Nephron progenitor cell (in vitro differentiated cells): ENCODE data around the gene CYP1A2.

Experiments
- DNase-seq: peaks from one replicate; pipeline ENCODE4 v3.0.0; 2021
- H3K27ac Mint-ChIP-seq: 2 replicates; pipeline ENCODE4 v1.8.0; 2021; ENCODE audit warnings: mild to moderate bottlenecking, moderate library complexity, mixed read lengths
- H3K27me3 Mint-ChIP-seq: 2 replicates; pipeline ENCODE4 v1.8.0; 2021; ENCODE audit warnings: mild to moderate bottlenecking, low read depth, mixed read lengths; ENCODE audit not compliant: poor library complexity
- H3K36me3 Mint-ChIP-seq: 2 replicates; pipeline ENCODE4 v1.8.0; 2021; ENCODE audit warnings: low read depth, mixed read lengths
- H3K4me1 Mint-ChIP-seq: 2 replicates; pipeline ENCODE4 v1.8.0; 2021; ENCODE audit warnings: mixed read lengths
- H3K4me3 Mint-ChIP-seq: 2 replicates; pipeline ENCODE4 v1.8.0; 2021; ENCODE audit warnings: mild to moderate bottlenecking, moderate library complexity, mixed read lengths
- H3K9me3 Mint-ChIP-seq: 2 replicates; pipeline ENCODE4 v1.8.0; 2021; ENCODE audit warnings: mild to moderate bottlenecking, moderate library complexity, mixed read lengths
- CTCF ChIP-seq: fragments of 200-600 bp; sonication (generic); IDR thresholded peaks from 2 replicates; pipeline ENCODE4 v1.5.0; 2021; ENCODE audit warnings: antibody characterized with exemption

Gene CYP1A2

GRCh38 chr15:74788683-74789151 lies 40.1 kb downstream of the CYP1A2 start:
- H3K27me3 Mint-ChIP-seq = peaks cover 9% of the 10 kb centered on the region
- H3K27ac Mint-ChIP-seq = peak overlapping the region; percentile 75
- H3K9me3 Mint-ChIP-seq = no peaks in the 10 kb centered on the region
- H3K4me1 Mint-ChIP-seq = peaks cover 78% of the 10 kb centered on the region
- no peak for DNase-seq
- no peak overlapping the region for H3K4me3 Mint-ChIP-seq
- no peak for TF ChIP-seq CTCF
- H3K36me3 Mint-ChIP-seq = peaks cover 4% of the 10 kb centered on the region

- no peak for TF ChIP-seq CTCF
- Mint-ChIP-seq H3K27me3 (peaks cover 9% of the 10 kb centered on the region), H3K36me3 (peaks cover 4% of the 10 kb centered on the region), H3K4me3 (no peak overlapping the region), H3K27ac (no peak overlapping the region), H3K9me3 (no peaks in the 10 kb centered on the region), H3K4me1 (peaks cover 74% of the 10 kb centered on the region)
- no peak for DNase-seq
Observed at GRCh38 chr15:74789171-74789631, 40.6 kb downstream of the CYP1A2 start.

GRCh38 chr15:74789741-74790079 lies 41.1 kb downstream of the CYP1A2 start:
- Mint-ChIP-seq H3K27me3 (peaks cover 9% of the 10 kb centered on the region), H3K9me3 (no peaks in the 10 kb centered on the region), H3K4me3 (no peak overlapping the region), H3K36me3 (peaks cover 4% of the 10 kb centered on the region), H3K4me1 (peaks cover 70% of the 10 kb centered on the region), H3K27ac (no peak overlapping the region)
- TF ChIP-seq CTCF = no peak
- no peak for DNase-seq

GRCh38 chr15:74790080-74790916 lies 41.7 kb downstream of the CYP1A2 start:
- Mint-ChIP-seq H3K4me3 (no peak overlapping the region), H3K36me3 (no peaks in the 10 kb centered on the region), H3K4me1 (peaks cover 64% of the 10 kb centered on the region), H3K27me3 (peaks cover 9% of the 10 kb centered on the region), H3K27ac (peak overlapping the region; percentile 75), H3K9me3 (no peaks in the 10 kb centered on the region)
- TF ChIP-seq CTCF = no peak
- no peak for DNase-seq

GRCh38 chr15:74791007-74791406 lies 42.4 kb downstream of the CYP1A2 start:
- Mint-ChIP-seq H3K27me3 (peaks cover 9% of the 10 kb centered on the region), H3K9me3 (no peaks in the 10 kb centered on the region), H3K4me3 (no peak overlapping the region), H3K36me3 (no peaks in the 10 kb centered on the region), H3K27ac (no peak overlapping the region), H3K4me1 (peaks cover 58% of the 10 kb centered on the region)
- no peak for DNase-seq
- no peak for TF ChIP-seq CTCF

GRCh38 chr15:74791667-74792066 lies 43.0 kb downstream of the CYP1A2 start:
- DNase-seq = no peak
- peaks cover 9% of the 10 kb centered on the region for H3K27me3 Mint-ChIP-seq
- no peak overlapping the region for H3K27ac Mint-ChIP-seq
- H3K4me1 Mint-ChIP-seq = peaks cover 56% of the 10 kb centered on the region
- H3K9me3 Mint-ChIP-seq = no peaks in the 10 kb centered on the region
- no peaks in the 10 kb centered on the region for H3K36me3 Mint-ChIP-seq
- TF ChIP-seq CTCF = no peak
- no peak overlapping the region for H3K4me3 Mint-ChIP-seq
